ENCODE measurements around the gene BHLHE41.

Gene BHLHE41

DNA sequence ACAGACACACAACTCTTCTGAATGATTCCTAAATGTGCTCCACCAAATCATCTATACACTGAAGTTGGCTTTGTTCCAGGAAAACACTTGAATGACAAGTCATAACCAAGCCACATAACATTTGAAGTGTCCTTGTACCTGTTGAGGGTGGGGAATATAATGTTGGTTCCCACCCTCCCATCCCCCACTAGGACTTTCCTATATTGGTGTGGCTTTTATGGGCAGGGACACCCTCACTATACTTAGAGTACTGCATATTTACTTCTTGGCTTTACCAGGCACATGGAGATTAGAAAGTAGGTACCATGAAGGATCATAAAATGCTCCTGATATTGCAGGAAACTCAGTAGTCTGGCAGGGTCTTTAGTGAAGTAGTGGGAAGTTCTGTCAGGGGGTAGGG is 9.7 kb upstream of the BHLHE41 start:
- no peak for DNase-seq (ENCODE audit: low spot score)
- no peak for TF ChIP-seq CTCF (IDR thresholded peaks at IDR 0.05; ENCODE audit: extremely low read depth, missing control alignments)

DNA sequence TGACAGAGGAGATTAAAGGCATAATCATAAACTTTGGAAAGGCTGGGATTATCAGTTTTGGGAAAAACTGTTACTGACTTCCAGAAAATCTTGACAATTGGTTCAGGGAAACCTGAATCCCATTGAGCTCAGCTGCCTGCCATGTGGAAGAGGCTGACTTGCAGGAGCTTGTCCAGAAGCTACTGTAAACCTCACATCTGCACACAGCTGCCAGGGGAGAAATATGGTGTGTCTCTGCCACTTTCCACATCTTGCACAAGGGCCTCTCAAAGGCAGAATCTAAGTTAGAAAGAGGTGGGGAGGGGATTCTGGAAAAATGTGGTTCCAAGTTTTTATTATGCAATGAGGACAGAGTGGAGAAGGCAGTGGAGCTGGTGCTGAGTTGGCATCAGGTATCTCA is 8.7 kb upstream of the BHLHE41 start:
- no peak for DNase-seq (ENCODE audit: low spot score)
- no peak for TF ChIP-seq CTCF (IDR thresholded peaks at IDR 0.05; ENCODE audit: extremely low read depth, missing control alignments)

DNA sequence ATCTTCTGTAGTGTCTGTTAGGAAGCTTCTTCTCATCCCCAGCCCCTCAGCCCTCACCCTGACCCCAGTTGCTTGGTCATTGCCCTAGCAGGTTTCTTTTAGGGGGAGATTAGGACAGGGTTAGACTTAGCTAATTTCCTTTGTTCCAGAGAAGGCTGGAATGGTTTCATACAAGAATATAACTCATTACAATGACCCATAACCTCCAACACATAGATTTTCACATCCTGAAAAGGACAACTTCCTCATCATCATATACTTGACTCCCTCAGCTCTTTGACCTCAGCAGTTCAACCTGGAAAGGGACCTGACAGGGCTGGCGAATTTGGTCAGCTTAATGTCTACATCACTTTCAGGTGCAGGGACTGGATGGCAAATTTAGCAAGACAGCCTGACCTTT is 8.0 kb upstream of the BHLHE41 start:
- no peak for TF ChIP-seq CTCF (IDR thresholded peaks at IDR 0.05; ENCODE audit: extremely low read depth, missing control alignments)
- DNase-seq (ENCODE audit: low spot score), result no peak

DNA sequence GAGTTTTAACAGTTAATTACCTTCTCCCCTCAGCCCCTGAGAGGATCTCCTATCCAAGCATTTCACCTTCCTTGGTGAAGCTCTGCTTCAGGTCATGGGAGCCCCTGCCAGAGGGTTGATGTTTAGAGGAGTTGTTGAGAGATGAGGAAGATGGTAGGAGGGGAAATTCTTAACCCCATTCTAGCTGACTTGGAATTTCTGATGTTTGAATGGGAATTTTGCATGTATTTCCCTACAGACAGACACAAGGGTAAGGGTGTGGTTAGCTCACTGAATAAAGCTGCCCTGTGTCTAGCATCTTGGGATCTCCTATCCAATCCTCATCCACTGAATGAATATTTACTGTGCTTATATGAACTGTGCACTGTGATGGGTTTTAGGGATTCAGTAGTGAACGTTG is 7.1 kb upstream of the BHLHE41 start:
- TF ChIP-seq CTCF (IDR thresholded peaks at IDR 0.05; ENCODE audit: extremely low read depth, missing control alignments), result no peak
- DNase-seq (ENCODE audit: low spot score), result no peak

DNA sequence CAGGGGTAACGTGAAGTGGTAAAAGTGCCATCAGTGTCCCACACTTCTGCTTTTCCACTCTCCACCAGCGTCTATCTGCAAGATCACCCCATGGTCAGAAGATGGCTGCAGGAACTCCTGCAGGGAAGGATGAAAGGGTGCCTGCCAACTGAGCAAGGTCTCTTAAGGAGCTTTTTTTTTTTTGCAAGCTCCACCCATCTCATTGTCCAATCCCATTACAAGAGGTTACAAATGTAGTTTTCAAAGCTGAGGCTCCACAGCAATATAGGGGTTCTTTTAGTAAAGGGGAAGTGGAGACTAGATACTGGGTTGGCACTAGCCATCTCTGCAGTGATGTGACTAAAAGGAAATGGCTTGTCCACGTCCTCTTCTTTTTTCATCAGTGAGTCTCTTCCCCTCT is 5.9 kb upstream of the BHLHE41 start:
- DNase-seq (ENCODE audit: low spot score), result no peak
- TF ChIP-seq CTCF (IDR thresholded peaks at IDR 0.05; ENCODE audit: extremely low read depth, missing control alignments), result no peak

DNA sequence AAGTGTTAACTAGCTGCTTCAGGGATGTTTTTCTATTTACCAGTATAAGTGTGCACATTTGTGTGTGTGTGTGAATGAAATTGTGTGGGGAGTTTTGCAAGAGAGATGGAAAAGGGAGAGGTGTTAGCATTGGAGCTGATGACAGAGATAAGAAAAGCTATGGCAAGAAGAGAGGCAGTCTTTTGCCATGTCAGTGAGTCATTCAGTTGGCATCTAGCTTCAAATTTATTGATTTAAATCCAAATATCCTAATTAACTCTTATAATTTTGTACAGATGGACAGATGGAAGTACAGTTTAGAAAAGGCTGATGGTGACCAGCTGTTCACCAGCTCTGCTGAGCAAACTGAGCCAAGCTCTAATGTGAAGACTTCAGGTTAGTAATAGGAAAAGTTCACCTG is 3.3 kb upstream of the BHLHE41 start:
- DNase-seq (ENCODE audit: low spot score), result no peak
- no peak for TF ChIP-seq CTCF (IDR thresholded peaks at IDR 0.05; ENCODE audit: extremely low read depth, missing control alignments)

- TF ChIP-seq CTCF (IDR thresholded peaks at IDR 0.05; ENCODE audit: extremely low read depth, missing control alignments), result no peak
- DNase-seq (ENCODE audit: low spot score), result no peak
Measured at GRCh38 chr12:26127404-26127803, 2.6 kb upstream of the BHLHE41 start.
